ENCODE data around the gene EXOSC9.
A peak's percentile ranks its signal among the peaks of the same experiment; 100 is the strongest.

EXOSC9 gene

DNA sequence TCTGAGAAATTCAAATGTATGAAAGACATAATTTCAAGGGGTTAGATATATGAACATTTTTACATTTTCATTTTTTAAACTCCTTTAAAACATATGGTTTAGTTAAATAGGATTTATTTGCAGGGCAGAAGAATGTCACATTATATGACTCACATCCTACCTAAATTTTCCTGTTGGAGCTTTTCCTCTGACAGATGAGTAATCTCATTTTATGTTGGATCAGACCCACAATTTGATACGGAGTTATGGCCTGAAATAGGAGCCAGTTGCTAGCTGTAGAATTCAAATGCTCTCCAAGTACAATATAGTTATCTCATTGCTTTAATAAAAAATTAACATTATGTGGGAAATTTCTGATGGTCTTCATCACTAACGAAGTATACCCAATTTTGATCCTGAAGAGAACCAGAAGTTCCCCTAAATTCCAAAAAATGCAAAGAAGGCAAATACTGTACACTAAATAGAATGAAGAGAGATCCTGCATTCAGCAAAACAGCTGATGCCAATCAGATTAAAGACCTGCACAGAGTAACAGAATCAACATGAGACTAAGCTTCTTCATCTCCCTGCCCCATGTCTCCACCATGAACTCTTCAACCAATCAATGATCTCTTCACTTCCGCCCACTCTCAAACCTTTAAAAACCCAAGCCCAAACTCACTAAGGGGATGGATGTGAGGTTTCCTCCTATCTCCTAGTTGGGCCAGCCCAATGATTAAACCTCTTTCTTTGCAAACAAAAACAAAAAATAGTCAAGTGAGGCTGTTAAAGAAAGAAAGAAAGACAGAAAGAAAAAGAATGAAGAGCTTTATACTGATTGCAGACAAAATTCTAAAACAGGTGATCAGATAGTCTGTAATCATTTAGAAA is 10.9 kb upstream of the EXOSC9 start:
- no peak for DNase-seq

DNA sequence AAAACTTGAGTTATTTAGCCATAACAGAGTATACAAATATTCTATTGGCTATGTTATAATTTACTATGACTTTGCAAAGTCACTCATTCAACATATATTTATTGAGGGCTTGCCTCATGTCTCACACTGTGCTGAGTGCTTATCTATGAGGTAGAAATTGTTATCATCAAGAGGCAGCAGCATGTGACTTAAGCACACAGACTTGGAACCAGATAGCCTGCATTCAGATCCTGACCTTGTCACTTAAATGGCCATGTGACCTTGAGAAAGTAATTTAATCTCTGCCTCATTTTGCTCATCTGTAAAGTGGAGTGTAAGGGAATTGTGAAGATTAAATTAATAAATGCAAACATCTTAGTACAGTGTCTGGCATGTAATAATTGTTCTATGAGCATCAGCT is 10.1 kb upstream of the EXOSC9 start:
- DNase-seq: no peak

DNA sequence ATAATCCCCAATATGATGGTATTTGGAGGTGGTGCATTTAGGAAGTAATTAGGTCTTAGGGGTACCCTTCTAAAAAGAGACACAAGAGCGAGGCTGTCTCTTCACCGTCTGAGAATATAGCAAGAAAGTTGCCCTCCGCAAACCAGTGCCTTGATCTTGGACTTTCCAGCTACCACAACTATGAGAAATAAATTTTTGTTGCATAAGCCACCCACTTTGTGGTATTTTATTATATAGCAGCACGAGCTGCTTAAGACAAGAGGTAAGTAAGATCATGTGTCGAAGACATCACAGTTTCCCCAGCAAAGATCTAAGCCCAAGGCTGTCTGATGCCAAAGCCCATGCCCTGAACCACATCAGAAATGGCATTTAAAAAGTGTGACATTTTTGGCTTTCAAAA is 9.6 kb upstream of the EXOSC9 start:
- DNase-seq: no peak

DNA sequence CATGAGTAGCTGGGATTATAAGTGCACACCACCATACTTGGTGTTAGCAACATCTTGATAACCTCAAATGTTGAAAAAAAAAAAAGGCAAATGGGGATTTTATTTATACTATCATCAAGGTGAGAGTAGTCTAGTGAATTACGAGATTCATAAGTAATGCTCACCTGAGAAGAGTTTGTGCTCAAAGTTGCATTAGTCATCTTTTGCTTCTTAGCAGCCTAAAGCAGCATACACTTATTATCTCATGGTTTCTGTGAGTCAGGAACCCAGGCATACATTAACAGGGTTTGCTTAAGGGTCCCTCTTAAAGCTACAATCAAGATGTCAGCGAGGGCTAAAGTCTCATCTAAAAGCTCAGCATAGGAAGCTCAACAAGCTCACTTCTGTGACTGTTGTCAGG is 8.2 kb upstream of the EXOSC9 start:
- no peak for DNase-seq

DNA sequence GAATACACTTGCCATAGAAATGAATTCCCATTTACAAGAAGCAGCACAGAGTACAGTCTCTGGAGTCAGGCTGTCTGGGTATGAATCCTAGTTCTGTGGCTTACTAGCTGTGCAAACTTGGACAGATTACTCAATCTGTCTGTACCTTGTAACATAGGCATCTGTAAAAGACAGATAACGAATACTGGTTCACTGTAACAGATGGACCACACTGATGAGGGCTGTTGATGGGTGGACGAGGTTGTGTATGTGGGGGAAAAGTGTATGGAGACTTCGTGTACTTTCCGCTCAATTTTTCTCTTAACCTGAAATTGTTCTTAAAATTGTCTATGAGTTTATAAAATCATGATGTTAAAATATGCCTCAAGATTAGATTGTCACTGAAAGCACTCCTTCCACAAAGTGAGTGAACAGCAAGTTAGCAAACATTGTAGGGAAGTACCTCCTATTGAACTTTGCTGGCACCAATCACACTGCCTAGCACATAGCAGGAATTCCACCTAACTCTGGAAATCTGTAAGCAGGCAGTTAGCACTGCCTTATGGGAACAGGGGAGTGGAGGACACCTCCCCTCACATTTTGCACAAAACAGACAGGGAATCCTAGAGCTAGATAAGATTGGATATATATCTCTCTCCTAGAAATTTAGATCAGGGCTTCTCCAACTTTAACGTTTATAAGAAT is 6.5 kb upstream of the EXOSC9 start:
- DNase-seq: no peak

DNA sequence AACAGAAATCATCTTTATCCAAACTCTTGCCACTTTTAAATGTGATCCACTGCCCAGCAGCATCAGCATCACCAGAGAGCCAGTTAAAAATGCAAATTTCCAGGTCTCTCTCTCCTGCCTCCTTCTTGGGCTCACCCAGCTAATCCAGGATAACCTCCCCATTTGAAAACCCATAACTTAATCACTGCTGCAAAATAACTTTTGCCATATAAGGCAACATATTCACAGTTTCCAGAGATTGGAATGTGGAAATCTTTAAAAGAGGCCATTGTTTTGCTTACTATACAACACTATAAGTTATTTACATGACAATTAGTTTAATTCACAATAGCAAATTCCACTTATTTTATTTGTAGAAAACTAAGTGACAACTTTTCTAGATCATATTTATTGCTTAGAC is 4.8 kb upstream of the EXOSC9 start:
- no peak for DNase-seq

DNA sequence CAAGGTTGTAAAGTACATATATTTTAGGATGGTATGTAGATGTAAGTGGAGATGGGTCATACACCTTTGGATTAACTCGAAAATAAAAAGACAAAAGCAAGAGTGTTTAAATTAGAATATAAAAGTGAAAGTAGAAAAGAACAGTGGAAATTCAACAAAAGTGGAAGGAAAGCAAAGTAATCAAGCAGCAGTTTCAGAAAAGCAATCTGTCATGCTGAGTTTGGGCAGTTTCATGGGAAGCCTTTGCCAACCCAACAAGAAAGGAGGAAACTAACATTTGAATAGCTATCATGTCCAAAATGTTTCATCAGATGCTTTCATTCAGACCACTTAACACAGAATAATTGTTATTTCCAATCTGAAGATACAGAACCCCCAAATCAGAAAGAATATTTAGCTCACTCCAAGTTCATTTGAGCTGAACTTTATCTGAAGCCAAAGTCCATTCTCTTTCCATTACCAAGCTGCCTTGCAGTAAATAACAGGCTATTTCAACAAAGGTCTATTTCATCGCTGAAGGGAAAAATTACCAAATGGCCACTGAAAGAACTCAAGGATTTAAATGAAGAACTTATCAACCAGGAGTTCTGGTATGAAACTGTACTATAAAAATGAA is 1.8 kb upstream of the EXOSC9 start:
- no peak for DNase-seq

DNA sequence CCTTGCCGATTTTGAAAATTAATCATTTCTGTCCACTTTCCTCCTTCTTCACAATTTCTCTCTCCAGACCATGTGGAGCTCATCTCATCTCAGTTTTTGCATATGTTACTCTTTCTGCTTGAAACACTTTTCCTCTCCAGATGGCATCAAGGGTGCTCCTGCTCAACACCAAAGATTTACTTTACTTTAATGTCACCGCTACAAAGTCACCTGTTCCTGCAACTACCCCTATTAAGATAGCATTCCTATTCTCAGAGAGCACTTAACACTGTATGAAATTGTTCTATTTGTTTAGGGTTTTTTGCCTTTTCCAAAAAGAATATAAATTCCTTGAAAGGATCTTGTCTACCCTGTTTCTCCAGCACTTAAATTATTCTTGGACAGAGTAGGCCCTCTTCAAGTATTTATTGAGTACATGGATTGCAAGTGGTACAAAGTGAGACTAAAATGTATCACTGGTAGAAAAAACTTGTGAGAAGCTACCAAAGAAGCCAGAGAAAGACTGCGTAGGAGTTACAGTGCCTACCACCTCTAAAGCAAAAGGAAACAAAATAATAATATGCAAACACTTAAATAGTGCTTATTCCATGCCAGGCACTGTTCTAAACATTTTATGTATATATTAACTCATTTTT is 1.1 kb upstream of the EXOSC9 start:
- no peak for DNase-seq

DNA sequence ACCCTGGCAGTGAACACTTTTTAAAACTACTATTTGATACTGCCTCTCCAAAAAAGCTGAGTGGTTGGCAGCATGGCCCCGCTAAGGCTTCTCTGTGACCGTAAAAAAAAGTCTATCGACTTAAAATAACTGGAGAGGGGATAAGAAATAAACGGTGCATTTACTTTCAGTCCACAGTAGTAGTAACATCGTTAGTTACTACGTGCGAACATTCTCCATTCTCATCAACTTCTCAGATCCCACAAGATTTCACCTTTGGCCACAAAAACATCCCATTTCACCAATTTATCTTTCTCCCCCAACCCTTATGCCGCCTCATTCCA is 524 bp upstream of the EXOSC9 start:
- DNase-seq: no peak

DNA sequence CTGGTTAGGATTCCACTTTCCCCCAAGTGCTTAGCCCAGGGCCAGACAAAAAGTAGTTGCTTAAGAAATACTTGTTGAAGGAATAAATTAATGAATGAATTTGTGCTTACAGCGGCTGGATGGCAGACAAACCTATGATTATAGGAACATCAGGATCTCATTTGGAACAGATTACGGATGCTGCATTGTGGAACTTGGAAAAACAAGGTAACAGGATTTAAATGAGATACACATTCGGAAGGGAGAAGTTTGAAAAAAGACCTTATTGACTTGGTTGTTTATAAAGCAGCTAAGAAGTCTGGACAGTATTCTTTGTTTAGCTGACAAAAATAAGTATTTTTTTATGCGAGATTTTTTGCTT is 572 bp downstream of the EXOSC9 start:
- DNase-seq: no peak

DNA sequence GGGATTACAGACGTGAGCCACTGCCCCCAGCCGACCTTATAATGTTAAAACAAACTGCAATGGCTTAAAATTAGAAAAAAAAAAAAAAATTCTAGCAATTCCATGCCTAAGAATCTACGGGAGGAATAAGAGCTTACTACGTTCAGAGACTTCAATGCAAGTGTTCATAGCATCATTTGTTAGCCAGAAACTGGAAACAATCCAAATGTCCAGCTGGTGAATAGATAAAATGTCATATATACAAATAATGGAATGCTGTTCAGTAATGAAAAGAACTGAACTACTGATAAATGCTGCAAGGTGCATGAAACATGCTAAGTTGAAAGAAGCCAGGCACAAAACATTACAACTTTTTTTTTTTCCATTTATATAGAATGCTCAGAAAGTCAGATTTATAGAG is 5.3 kb downstream of the EXOSC9 start:
- no peak for DNase-seq

DNA sequence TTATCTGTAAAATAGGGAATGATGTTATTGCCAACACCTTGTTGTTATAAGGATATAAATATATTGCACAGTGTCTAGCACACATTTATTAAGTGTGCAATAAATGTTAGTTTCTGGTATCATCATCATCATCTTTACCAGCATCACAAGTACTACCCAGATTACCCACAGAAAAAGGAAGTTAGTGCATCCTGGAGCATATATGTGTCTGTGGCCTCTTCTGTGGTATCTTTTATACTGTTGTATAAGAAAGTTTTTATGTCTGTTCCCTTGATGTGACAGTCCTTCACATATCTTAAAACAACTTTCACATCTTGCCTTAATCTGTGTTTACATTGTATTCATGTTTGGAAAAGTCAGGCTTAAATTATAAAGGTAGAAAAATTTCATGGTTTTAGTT is 10.0 kb downstream of the EXOSC9 start:
- no peak for DNase-seq

DNA sequence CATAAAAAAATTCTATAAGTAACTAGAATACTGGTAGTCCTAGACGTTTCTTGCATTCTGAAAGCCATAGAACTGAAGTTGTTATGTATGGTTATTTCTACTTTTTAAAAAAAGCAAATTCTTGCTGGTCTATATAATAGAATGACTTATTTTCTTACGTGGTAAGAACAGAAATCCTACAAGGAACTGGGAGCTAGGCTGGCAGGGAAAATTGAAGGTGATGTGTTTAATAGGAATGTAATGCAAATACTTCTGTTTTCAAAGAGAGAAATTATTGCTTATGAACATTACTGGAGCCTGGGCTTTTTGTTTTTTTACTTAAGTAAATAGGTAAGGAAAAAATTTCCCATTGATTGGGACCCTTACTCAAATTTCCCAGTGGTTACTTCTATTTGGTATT is 13.6 kb downstream of the EXOSC9 start:
- no peak for DNase-seq

DNA sequence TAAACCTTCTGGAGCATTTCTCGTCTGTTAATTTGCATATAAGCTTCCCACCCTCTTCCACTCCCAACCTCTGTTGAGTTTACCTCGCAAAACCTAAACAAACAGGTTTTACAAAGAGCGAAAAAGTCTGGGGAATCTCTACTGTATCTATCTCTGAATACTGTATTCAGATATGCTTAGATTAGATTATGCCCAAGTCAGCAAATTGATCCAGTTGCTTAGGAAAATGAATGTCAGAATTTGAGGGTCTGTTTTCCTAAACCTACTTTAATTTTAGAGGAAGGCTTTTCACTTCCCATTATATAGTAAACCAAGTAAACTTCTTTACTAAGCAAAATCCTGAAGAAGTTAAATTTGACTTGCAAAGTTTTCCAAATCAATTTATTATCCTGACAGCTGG is 15.9 kb downstream of the EXOSC9 start:
- no peak for DNase-seq

DNA sequence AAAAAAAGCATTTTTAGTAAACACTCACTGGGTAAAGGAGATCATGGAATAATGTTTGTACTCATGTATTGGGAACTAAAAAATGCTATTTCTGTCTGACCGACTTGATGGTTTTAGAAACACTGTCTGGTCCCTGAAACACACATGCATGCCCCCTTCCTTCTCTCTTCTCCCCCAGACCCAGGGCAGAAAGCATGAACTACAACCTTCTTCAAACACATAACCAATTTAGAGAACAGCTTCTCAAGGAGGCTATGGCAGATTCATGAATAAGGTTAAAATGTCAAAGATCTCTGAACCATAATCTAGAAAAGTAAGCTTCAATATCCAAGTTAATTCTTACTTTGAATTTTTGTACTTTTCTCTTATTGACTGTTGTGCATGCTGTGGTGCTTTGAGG is 16.6 kb downstream of the EXOSC9 start:
- DNase-seq: no peak

DNA sequence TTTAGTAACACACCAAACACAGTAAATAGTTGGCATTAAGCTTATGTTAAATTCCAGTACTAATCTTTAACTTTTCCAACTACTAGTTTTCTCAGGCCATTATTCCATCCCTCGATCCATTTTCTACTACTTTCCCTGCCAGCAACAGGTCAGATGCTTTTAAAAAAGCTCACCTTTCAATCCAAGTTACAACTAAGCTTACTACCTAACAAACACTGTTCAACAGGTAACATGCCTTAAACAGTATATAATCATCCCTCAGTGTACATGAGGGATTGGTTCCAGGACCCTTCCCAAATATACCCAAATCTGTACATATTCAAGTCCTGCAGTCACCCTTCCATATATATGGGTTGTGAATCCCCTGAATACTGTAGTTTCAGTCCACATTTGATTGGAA is 17.1 kb downstream of the EXOSC9 start:
- no peak for DNase-seq

DNA sequence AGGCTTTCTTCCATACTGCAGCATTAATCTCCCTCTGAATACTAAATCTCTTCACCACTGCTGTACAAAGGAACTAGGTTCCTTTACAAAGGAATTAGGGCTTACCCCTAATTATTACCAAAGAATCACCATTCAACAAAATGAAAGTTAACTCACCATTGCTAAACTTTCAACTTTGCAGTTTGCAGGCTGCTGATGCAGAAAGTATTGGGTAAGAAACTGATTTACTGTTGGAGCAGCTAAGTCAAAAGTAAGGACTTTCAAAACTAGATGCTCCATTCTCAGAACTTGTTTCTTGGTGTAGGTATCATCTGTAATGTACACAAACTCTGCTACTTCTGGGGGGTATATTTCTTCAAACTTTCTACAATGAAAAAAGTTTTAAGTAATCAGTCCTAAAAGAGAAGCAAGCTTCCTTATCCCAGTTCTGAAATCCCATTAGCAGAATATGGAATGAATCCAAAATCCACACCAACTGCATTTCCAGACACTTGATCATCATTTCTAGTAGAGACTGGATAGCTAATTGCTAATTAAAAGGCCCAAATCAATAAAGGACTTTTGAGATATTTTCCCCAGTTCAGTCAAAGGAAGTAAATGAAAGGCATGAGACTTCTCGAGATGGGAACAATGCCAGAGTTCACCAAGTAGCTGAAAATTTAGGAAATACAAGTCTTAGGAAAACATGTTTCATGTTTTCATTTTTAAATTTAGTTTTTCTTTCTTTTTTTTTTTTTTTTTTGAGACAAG is 18.3 kb downstream of the EXOSC9 start:
- no peak for DNase-seq

DNA sequence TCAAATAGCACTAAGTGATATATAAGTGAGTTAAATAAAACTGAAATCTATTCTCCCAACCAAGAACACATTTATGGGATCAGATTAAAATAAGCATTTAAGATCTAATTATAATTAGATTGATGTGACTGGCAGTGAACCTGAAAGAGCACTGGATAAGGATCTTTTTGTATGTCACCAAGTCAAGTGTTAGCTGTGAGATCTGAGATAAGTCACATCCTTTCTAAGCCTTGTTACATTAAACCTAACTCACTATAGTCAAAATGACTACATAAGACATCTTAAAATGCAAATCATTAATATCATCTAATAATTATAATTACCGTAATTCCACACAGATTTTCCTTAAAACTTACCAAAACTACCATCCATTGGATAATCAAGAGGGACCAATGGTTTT is 20.9 kb downstream of the EXOSC9 start:
- DNase-seq: no peak

DNA sequence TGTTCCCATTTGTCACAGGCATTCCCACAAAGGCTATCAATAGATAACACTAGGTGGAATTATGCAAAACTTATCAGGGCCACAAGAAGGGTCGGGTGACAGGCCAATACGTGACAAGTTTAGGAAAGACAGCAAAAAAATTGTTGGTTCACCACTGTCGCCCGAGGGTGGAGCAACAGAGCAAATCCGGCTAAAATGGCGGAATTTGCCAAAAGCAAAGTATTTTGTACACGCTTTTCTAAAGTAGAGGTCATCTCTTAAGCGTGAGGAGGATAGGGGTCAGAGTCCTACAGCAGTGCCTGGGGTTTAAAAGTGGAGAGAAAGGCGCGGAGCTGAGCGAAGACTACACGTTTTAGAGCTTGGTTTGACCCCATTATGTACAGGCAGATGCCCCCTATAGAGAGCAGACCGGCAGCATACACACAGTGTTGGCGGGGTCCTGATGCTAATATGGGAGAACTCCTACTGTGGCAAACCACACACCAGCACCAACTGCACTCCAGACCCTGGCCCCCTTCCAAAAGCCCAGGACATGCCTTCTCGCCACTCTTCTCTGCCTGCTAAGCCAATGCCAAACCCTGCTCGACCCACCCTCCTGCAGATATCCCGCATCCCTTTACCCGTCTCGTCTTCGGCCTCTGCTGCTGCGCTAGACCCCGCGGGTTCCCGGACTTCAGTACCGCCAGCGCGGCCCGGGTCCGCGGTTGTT is 21.8 kb downstream of the EXOSC9 start:
- no peak for DNase-seq

DNA sequence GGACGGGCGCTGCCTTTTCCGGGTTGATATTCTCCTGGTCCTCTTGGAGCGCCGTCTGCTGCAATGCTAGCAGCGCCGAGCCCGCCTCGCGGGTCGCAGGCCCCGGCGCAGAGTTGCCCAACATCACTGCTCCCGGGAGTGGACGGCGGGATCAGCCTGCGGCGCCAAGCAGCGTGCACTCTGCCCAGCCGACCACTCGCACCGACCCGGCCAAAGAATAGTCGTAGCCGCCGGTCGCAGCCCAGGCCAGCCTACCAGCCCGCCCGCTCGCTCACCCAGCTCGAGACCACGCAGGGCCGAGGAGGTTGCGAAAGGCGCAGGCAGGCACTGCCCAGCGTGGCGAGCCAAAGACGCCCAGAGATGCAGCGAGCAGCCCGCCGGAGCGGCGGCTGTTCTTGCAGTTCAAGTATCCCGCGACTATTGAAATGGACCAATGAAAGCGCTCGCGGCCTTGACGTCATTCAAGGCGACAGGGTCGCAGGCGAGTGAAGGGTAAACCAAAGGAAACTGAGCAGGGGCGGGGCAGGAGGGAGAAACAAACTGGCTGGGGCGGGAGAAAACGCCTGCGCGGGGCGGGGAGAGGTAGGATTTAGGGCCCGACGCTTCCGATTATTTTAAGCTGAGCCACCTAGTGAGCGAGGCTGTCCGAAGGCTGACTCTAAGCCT is 22.5 kb downstream of the EXOSC9 start, which contains the start of gene CCNA2:
CCNA2 (minus strand) TSS at position 379 of the 666 bp plus-strand sequence; CDS start at position 124, 255 bp downstream.
- DNase-seq: peak; percentile 93

DNA sequence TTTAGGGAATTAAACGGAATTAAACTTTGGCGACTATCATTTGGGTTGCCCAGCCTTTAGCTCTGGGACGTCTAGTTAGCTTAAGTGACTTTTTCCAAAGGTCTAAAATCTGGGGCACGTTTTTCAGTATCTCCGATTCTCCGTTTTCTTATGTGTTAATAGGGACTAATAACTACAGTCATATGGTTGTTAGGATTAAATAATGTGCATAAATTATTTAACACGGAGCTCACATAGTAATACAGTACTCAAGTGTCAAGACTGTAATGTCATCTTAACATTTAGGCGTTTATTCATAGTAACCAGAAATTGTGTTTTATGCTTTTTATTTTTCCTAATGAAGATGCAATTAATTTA is 23.0 kb downstream of the EXOSC9 start:
- DNase-seq: no peak

DNA sequence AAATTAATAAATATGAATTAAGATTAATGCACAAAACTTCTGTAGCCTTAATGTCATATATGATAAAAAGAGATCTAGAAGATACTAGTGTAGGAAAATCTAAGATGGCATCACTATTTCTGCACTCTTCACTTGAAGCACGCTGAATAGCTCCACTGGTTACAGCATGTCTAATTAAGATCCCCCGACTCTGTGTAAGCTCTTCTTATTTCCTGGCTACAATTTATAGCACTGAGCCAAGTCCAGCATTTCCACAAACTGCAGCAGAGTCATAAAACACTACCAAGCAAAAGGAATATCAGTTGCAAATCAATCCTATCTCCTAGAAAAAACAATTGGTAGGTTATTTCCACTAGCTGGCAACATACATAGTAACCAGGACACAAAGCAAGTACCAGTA is 23.8 kb downstream of the EXOSC9 start:
- no peak for DNase-seq
